ENCODE measurements around the gene SLC46A3. TPM values are rescaled to one million over a fixed set of nuclear protein-coding genes. Genes with fewer than 3 reads are reported as not detected.

Gene SLC46A3
- total and polyA plus RNA-seq, 2 donors: 12.5 to 18.9 TPM

DNA sequence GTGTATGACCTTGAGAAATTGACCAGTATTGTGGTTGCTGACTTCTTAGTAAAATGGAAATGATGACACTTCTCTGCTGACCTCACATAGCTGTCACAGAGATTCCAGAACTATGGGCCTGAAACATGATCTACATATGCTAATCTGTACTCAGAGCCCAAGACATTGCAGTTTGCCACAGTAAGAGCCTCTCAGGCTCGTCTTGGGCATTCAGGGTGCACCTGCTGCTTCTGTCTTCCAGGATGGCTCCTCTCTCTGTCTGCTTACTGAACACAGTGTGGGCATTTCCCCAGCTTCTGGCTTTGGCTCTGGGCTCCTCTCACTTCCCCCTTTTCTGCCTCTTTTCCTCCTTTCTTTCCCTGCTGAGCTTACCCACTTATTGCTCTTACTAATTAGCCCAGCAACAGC is 22.3 kb upstream of the SLC46A3 start:
- no peak for DNase-seq (ENCODE audit: low read depth in 6 of 9, low spot score in 9 of 9)
- Histone ChIP-seq H3K4me1 (ENCODE audit: control insufficient read depth in 2 of 2, insufficient read depth in 2 of 2, low read length in 2 of 2) (no peaks in the 10 kb centered on the region), H3K9me3 (ENCODE audit: control insufficient read depth in 2 of 2, insufficient read depth in 1 of 2, low read length in 1 of 2) (no peaks in the 10 kb centered on the region), H3K4me3 (ENCODE audit: low read length in 2 of 2) (no peak overlapping the region), H3K27me3 (ENCODE audit: control insufficient read depth in 2 of 2, insufficient read depth in 1 of 2, low read length in 1 of 2) (no peaks in the 10 kb centered on the region), H3K27ac (ENCODE audit: low read depth in 1 of 2, low read length in 1 of 2) (no peak overlapping the region), H3K36me3 (ENCODE audit: control insufficient read depth in 2 of 2, insufficient read depth in 2 of 2, low read length in 1 of 2) (no peaks in the 10 kb centered on the region)
- WGBS: 50% methylated on average over 1 of the region's 1 CpG

- Histone ChIP-seq H3K27me3 (ENCODE audit: control insufficient read depth in 2 of 2, insufficient read depth in 1 of 2, low read length in 1 of 2) (no peaks in the 10 kb centered on the region), H3K4me3 (ENCODE audit: low read length in 2 of 2) (no peak overlapping the region), H3K9me3 (ENCODE audit: control insufficient read depth in 2 of 2, insufficient read depth in 1 of 2, low read length in 1 of 2) (no peaks in the 10 kb centered on the region), H3K4me1 (ENCODE audit: control insufficient read depth in 2 of 2, insufficient read depth in 2 of 2, low read length in 2 of 2) (no peaks in the 10 kb centered on the region), H3K27ac (ENCODE audit: low read depth in 1 of 2, low read length in 1 of 2) (no peak overlapping the region), H3K36me3 (ENCODE audit: control insufficient read depth in 2 of 2, insufficient read depth in 2 of 2, low read length in 1 of 2) (no peaks in the 10 kb centered on the region)
- no peak for DNase-seq (ENCODE audit: low read depth in 6 of 9, low spot score in 9 of 9)
- WGBS: 94% methylated on average over 3 of the region's 3 CpGs
Observed at GRCh38 chr13:28739376-28739775, 20.6 kb upstream of the SLC46A3 start.

DNA sequence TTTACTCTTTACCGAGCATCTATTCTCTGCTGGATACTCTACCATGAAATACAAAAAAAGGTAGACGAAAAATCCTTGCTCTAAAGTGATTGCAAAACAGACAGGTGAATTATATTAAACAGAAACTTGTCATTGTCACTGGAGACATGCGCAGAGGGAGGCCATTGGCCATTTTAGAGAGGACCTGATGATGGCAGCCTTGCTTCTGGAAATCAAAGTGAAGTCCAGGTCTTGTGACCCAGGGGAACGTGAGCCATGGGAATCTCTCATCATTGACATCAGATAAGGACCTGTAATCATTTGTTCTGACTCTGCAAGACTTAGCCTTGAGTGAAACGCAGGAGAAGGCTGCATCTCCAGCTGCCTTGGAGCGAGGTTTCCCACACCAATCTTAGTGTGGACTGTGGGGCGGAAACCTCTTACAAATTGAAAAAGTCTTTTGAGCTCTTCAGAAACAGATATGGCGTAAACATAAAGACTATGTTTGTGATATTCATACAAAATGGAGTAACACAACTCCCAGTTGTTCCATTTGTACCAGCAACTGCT is 16.8 kb upstream of the SLC46A3 start:
- no peak overlapping the region for H3K4me3 ChIP-seq (ENCODE audit: low read length in 2 of 2)
- DNase-seq (ENCODE audit: low read depth in 6 of 9, low spot score in 9 of 9): no peak
- no peaks in the 10 kb centered on the region for H3K27me3 ChIP-seq (ENCODE audit: control insufficient read depth in 2 of 2, insufficient read depth in 1 of 2, low read length in 1 of 2)
- H3K36me3 ChIP-seq (ENCODE audit: control insufficient read depth in 2 of 2, insufficient read depth in 2 of 2, low read length in 1 of 2): no peaks in the 10 kb centered on the region
- 94% methylated on average over 8 of the region's 8 CpGs for WGBS
- no peaks in the 10 kb centered on the region for H3K9me3 ChIP-seq (ENCODE audit: control insufficient read depth in 2 of 2, insufficient read depth in 1 of 2, low read length in 1 of 2)
- no peaks in the 10 kb centered on the region for H3K4me1 ChIP-seq (ENCODE audit: control insufficient read depth in 2 of 2, insufficient read depth in 2 of 2, low read length in 2 of 2)
- no peak overlapping the region for H3K27ac ChIP-seq (ENCODE audit: low read depth in 1 of 2, low read length in 1 of 2)

GRCh38 chr13:28734906-28735305 is 16.1 kb upstream of the SLC46A3 start:
- Histone ChIP-seq H3K27ac (ENCODE audit: low read depth in 1 of 2, low read length in 1 of 2) (no peak overlapping the region), H3K4me1 (ENCODE audit: control insufficient read depth in 2 of 2, insufficient read depth in 2 of 2, low read length in 2 of 2) (no peaks in the 10 kb centered on the region), H3K4me3 (ENCODE audit: low read length in 2 of 2) (no peak overlapping the region), H3K9me3 (ENCODE audit: control insufficient read depth in 2 of 2, insufficient read depth in 1 of 2, low read length in 1 of 2) (no peaks in the 10 kb centered on the region), H3K27me3 (ENCODE audit: control insufficient read depth in 2 of 2, insufficient read depth in 1 of 2, low read length in 1 of 2) (no peaks in the 10 kb centered on the region), H3K36me3 (ENCODE audit: control insufficient read depth in 2 of 2, insufficient read depth in 2 of 2, low read length in 1 of 2) (no peaks in the 10 kb centered on the region)
- DNase-seq (ENCODE audit: low read depth in 6 of 9, low spot score in 9 of 9): no peak
- WGBS: 66% methylated on average over 2 of the region's 2 CpGs

- Histone ChIP-seq H3K36me3 (ENCODE audit: control insufficient read depth in 2 of 2, insufficient read depth in 2 of 2, low read length in 1 of 2) (no peaks in the 10 kb centered on the region), H3K9me3 (ENCODE audit: control insufficient read depth in 2 of 2, insufficient read depth in 1 of 2, low read length in 1 of 2) (no peaks in the 10 kb centered on the region), H3K27ac (ENCODE audit: low read depth in 1 of 2, low read length in 1 of 2) (no peak overlapping the region), H3K4me1 (ENCODE audit: control insufficient read depth in 2 of 2, insufficient read depth in 2 of 2, low read length in 2 of 2) (no peaks in the 10 kb centered on the region), H3K27me3 (ENCODE audit: control insufficient read depth in 2 of 2, insufficient read depth in 1 of 2, low read length in 1 of 2) (no peaks in the 10 kb centered on the region), H3K4me3 (ENCODE audit: low read length in 2 of 2) (no peak overlapping the region)
- WGBS: 96% methylated on average over 3 of the region's 3 CpGs
- no peak for DNase-seq (ENCODE audit: low read depth in 6 of 9, low spot score in 9 of 9)
Observed at GRCh38 chr13:28730762-28731161, 12.0 kb upstream of the SLC46A3 start.

DNA sequence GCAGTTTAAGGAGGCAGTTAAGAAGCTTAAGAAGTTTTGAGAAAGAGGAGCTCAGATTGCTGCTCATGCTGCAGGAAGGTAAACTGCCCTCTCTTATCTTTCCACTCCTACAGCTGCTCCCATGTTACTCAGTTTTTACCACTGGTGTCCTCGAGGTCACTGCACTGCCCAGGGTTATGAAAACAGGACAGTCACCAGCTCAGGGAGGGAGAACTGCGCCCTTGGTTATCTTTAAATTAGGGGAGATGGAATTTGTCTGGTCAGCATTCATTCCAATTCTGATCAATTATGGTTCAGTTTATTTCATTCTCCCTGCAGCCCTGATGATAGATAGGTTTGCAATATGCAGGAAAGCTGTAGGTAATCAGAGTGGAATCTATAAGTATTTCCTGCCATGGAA is 10.8 kb upstream of the SLC46A3 start:
- Histone ChIP-seq H3K36me3 (ENCODE audit: control insufficient read depth in 2 of 2, insufficient read depth in 2 of 2, low read length in 1 of 2) (no peaks in the 10 kb centered on the region), H3K4me3 (ENCODE audit: low read length in 2 of 2) (no peak overlapping the region), H3K4me1 (ENCODE audit: control insufficient read depth in 2 of 2, insufficient read depth in 2 of 2, low read length in 2 of 2) (no peaks in the 10 kb centered on the region), H3K27me3 (ENCODE audit: control insufficient read depth in 2 of 2, insufficient read depth in 1 of 2, low read length in 1 of 2) (no peaks in the 10 kb centered on the region), H3K9me3 (ENCODE audit: control insufficient read depth in 2 of 2, insufficient read depth in 1 of 2, low read length in 1 of 2) (no peaks in the 10 kb centered on the region), H3K27ac (ENCODE audit: low read depth in 1 of 2, low read length in 1 of 2) (no peak overlapping the region)
- 87% methylated on average over 2 of the region's 2 CpGs for WGBS
- DNase-seq (ENCODE audit: low read depth in 6 of 9, low spot score in 9 of 9): no peak

GRCh38 chr13:28728642-28729041 is 9.9 kb upstream of the SLC46A3 start:
- H3K9me3 ChIP-seq (ENCODE audit: control insufficient read depth in 2 of 2, insufficient read depth in 1 of 2, low read length in 1 of 2): no peaks in the 10 kb centered on the region
- H3K36me3 ChIP-seq (ENCODE audit: control insufficient read depth in 2 of 2, insufficient read depth in 2 of 2, low read length in 1 of 2): no peaks in the 10 kb centered on the region
- H3K4me3 ChIP-seq (ENCODE audit: low read length in 2 of 2): no peak overlapping the region
- no peaks in the 10 kb centered on the region for H3K27me3 ChIP-seq (ENCODE audit: control insufficient read depth in 2 of 2, insufficient read depth in 1 of 2, low read length in 1 of 2)
- WGBS: 93% methylated on average over 2 of the region's 2 CpGs
- no peaks in the 10 kb centered on the region for H3K4me1 ChIP-seq (ENCODE audit: control insufficient read depth in 2 of 2, insufficient read depth in 2 of 2, low read length in 2 of 2)
- DNase-seq (ENCODE audit: low read depth in 6 of 9, low spot score in 9 of 9): no peak
- H3K27ac ChIP-seq (ENCODE audit: low read depth in 1 of 2, low read length in 1 of 2): no peak overlapping the region

- no peaks in the 10 kb centered on the region for H3K9me3 ChIP-seq (ENCODE audit: control insufficient read depth in 2 of 2, insufficient read depth in 1 of 2, low read length in 1 of 2)
- WGBS: 93% methylated on average over 3 of the region's 3 CpGs
- no peak overlapping the region for H3K4me3 ChIP-seq (ENCODE audit: low read length in 2 of 2)
- no peaks in the 10 kb centered on the region for H3K4me1 ChIP-seq (ENCODE audit: control insufficient read depth in 2 of 2, insufficient read depth in 2 of 2, low read length in 2 of 2)
- H3K36me3 ChIP-seq (ENCODE audit: control insufficient read depth in 2 of 2, insufficient read depth in 2 of 2, low read length in 1 of 2): no peaks in the 10 kb centered on the region
- H3K27me3 ChIP-seq (ENCODE audit: control insufficient read depth in 2 of 2, insufficient read depth in 1 of 2, low read length in 1 of 2): no peaks in the 10 kb centered on the region
- no peak overlapping the region for H3K27ac ChIP-seq (ENCODE audit: low read depth in 1 of 2, low read length in 1 of 2)
- DNase-seq (ENCODE audit: low read depth in 6 of 9, low spot score in 9 of 9): no peak
Observed at GRCh38 chr13:28725046-28725610, 6.4 kb upstream of the SLC46A3 start.

DNA sequence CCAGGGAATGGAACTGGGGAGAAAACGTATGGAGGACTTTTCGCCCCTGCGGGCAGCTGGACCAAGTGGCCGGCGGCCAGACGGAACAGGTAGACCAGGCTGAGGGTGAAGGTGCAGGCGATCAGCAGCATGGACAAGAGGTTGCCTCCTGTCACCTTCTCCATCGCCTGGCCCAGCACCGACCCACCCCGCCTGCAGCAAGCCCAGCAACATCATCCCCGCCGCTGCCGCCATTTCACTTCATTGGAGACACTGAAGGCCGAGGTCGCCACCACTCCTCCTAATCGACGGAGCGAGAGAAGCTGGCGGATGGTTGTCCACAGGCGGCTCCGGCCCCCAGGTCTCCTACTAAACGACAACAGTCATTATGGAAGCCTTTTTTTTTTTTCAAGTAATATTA is 5.0 kb upstream of the SLC46A3 start:
- H3K4me1 ChIP-seq (ENCODE audit: control insufficient read depth in 2 of 2, insufficient read depth in 2 of 2, low read length in 2 of 2): peaks cover 0 to 6% of the 10 kb centered on the region in 2 donors
- DNase-seq (ENCODE audit: low read depth in 6 of 9, low spot score in 9 of 9): no peak
- H3K27me3 ChIP-seq (ENCODE audit: control insufficient read depth in 2 of 2, insufficient read depth in 1 of 2, low read length in 1 of 2): no peaks in the 10 kb centered on the region
- 98% methylated on average over 22 of the region's 22 CpGs for WGBS
- H3K9me3 ChIP-seq (ENCODE audit: control insufficient read depth in 2 of 2, insufficient read depth in 1 of 2, low read length in 1 of 2): no peaks in the 10 kb centered on the region
- no peak overlapping the region for H3K27ac ChIP-seq (ENCODE audit: low read depth in 1 of 2, low read length in 1 of 2)
- H3K4me3 ChIP-seq (ENCODE audit: low read length in 2 of 2): no peak overlapping the region
- no peaks in the 10 kb centered on the region for H3K36me3 ChIP-seq (ENCODE audit: control insufficient read depth in 2 of 2, insufficient read depth in 2 of 2, low read length in 1 of 2)
